Measurements from ENCODE around the gene PCP4. TPM values are rescaled to one million over a fixed set of nuclear protein-coding genes. Genes with fewer than 3 reads are reported as not detected.

The PCP4 gene
- total RNA-seq, 1 donor from 2014 or later: 18.1 TPM

GRCh38 chr21:39934895-39935294 lies 67.7 kb downstream of the PCP4 start:
- Mint-ChIP-seq H3K9me3 (peaks cover 9% of the 10 kb centered on the region), H3K4me3 (no peak overlapping the region), H3K27ac (no peak overlapping the region), H3K27me3 (ENCODE audit: low read depth) (peaks cover 5% of the 10 kb centered on the region), H3K36me3 (peaks cover 6% of the 10 kb centered on the region), H3K4me1 (no peaks in the 10 kb centered on the region)
- DNase-seq (ENCODE audit: low spot score in 2 of 2, unreplicated experiment in 2 of 2): no peak
- no peak for TF ChIP-seq CTCF (IDR thresholded peaks at IDR 0.05; ENCODE audit: unreplicated experiment)

- H3K4me1 Mint-ChIP-seq: no peaks in the 10 kb centered on the region
- no peak overlapping the region for H3K27ac Mint-ChIP-seq
- H3K9me3 Mint-ChIP-seq: peaks cover 9% of the 10 kb centered on the region
- DNase-seq (ENCODE audit: low spot score in 2 of 2, unreplicated experiment in 2 of 2): no peak
- peaks cover 5% of the 10 kb centered on the region for H3K27me3 Mint-ChIP-seq (ENCODE audit: low read depth)
- TF ChIP-seq CTCF (IDR thresholded peaks at IDR 0.05; ENCODE audit: unreplicated experiment): no peak
- H3K4me3 Mint-ChIP-seq: no peak overlapping the region
- no peaks in the 10 kb centered on the region for H3K36me3 Mint-ChIP-seq
Observed at GRCh38 chr21:39935716-39936115, 68.5 kb downstream of the PCP4 start.

- H3K27me3 Mint-ChIP-seq (ENCODE audit: low read depth): peaks cover 5% of the 10 kb centered on the region
- no peaks in the 10 kb centered on the region for H3K4me1 Mint-ChIP-seq
- TF ChIP-seq CTCF (IDR thresholded peaks at IDR 0.05; ENCODE audit: unreplicated experiment): no peak
- no peak overlapping the region for H3K27ac Mint-ChIP-seq
- peaks cover 4% of the 10 kb centered on the region for H3K9me3 Mint-ChIP-seq
- no peaks in the 10 kb centered on the region for H3K36me3 Mint-ChIP-seq
- no peak overlapping the region for H3K4me3 Mint-ChIP-seq
- no peak for DNase-seq (ENCODE audit: low spot score in 2 of 2, unreplicated experiment in 2 of 2)
Observed at GRCh38 chr21:39938086-39938625, 70.9 kb downstream of the PCP4 start.

GRCh38 chr21:39946199-39946598 lies 79.0 kb downstream of the PCP4 start:
- H3K4me1 Mint-ChIP-seq: peaks cover 8% of the 10 kb centered on the region
- peaks cover 9% of the 10 kb centered on the region for H3K27me3 Mint-ChIP-seq (ENCODE audit: low read depth)
- no peak overlapping the region for H3K27ac Mint-ChIP-seq
- H3K9me3 Mint-ChIP-seq: peaks cover 21% of the 10 kb centered on the region
- no peak for DNase-seq (ENCODE audit: low spot score in 2 of 2, unreplicated experiment in 2 of 2)
- no peaks in the 10 kb centered on the region for H3K36me3 Mint-ChIP-seq
- no peak for TF ChIP-seq CTCF (IDR thresholded peaks at IDR 0.05; ENCODE audit: unreplicated experiment)
- H3K4me3 Mint-ChIP-seq: no peak overlapping the region

GRCh38 chr21:39947031-39947430 lies 79.8 kb downstream of the PCP4 start:
- TF ChIP-seq CTCF (IDR thresholded peaks at IDR 0.05; ENCODE audit: unreplicated experiment): no peak
- H3K4me1 Mint-ChIP-seq: peaks cover 15% of the 10 kb centered on the region
- H3K4me3 Mint-ChIP-seq: no peak overlapping the region
- H3K9me3 Mint-ChIP-seq: peaks cover 21% of the 10 kb centered on the region
- H3K27ac Mint-ChIP-seq: no peak overlapping the region
- no peak for DNase-seq (ENCODE audit: low spot score in 2 of 2, unreplicated experiment in 2 of 2)
- H3K36me3 Mint-ChIP-seq: no peaks in the 10 kb centered on the region
- H3K27me3 Mint-ChIP-seq (ENCODE audit: low read depth): peaks cover 10% of the 10 kb centered on the region

Measured in mesothelial cell of epicardium (in vitro differentiated cells).